Stimulated activated CD4-positive, alpha-beta T cell treated with anti-CD3 and anti-CD28 coated beads, Interleukin-2, amount 100 ng/mL, for 24 hours (primary cell): ENCODE results near the gene KLHL22.
"Not testable (repeated sequence)": the region's sequence is repeated elsewhere in the genome, so short reads cannot be mapped to it uniquely, and the experiment has no call there.

Experiments used
- DNase-seq, 2 donors: peaks; one replicate each; pipeline ENCODE4 v3.0.0-alpha.2; 2020

The KLHL22 gene

DNA sequence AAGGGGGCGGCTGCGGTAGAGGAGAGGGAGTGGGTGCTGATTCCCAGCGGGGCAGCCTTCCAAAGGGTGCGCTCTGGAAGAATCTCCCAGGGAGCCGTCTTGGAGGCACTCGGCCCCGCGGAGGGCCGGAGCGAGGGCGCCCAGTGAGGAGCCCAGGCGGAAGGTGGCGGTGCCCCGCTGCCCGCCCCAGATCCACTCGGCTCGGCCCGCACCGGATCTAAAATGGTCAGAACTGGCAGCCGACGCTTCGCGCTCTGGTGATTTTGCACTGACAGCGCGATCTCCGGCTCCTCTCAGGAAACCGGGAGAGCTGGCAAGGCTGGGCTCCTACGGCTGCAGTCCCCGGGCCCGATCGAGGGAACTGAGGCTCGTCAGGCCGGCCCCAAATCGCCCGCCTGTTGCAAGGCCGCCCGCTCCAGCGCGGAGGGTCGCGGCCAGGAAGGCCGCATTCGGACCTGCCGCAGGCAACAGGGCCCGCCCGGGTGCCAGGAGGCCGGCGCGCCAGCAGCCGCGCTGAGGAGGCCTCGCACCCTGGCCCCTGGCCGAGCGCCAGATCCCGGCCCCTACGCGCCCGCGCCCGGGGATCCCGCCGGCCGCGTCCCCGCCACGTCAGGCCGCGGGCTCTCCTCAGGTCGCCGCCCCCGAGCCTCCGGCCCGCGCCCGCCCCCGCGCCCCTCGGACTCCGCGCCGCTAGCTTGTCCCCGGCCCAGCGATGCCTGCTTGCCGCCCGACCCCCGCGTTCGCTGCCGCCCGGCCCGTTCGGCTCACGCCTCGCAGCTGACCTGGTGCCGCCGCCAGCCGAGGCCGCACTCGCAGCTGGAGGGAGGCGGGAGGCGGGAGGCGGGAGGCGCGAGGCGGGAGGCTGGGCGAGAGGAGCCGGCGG, at the start of gene KLHL22:
Gene KLHL22, minus strand, starts transcription at position 818 of the 883 bp plus-strand sequence. CDS start 6,584 bp downstream, outside the sequence.
- peak; percentile 26 to 42 for DNase-seq

- DNase-seq = not testable (repeated sequence)
Observed at GRCh38 chr22:20545318-20545634, 49.7 kb upstream of the KLHL22 start.

DNA sequence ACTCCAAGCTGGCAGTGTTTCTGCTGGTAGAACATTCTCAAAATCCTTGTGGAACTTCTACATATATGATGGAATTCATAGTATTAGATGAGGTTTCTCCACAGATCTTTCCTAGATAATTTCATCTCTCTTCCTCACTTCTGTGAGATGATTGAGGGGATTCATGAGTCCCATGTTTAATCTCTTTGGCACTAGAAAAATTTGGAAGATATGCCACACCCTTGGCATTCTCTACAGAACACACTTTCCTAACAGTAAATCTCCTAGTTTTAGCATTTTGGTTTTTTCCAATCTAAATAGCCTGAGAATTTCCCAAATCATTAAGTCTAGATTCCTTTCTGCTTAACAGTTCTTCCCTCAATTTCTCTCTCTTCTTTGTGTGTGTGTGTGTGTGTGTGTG, 47.1 kb upstream of the KLHL22 start:
- no peak for DNase-seq

- no peak for DNase-seq
Observed at GRCh38 chr22:20542055-20542454, 46.5 kb upstream of the KLHL22 start.

- DNase-seq = not testable (repeated sequence)
Observed at GRCh38 chr22:20538875-20539274, 43.3 kb upstream of the KLHL22 start.

GRCh38 chr22:20537983-20538382, 42.4 kb upstream of the KLHL22 start:
- no peak for DNase-seq

DNA sequence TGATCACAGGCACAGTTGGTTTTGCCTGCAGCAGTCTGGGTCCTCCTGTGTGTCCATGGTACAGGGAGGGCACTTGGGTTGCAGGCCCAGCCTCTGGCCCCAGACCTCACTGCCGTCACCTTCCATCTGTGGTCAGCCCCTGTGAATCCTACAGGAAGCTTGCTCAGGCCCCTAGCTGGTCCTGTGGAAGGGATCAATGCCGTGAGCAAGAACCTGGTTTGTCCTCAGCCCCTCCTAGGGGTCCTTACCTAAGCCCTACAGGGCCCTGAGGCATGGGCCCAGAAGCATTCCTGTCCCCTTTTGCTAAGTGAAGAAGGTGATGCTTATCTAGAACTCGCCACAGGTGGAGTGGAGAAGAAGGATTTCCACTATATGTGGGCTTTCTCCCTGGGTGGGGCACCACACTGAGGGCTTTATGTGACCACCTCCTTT, 41.7 kb upstream of the KLHL22 start:
- DNase-seq = no peak

- no peak for DNase-seq
Observed at GRCh38 chr22:20536590-20537324, 41.2 kb upstream of the KLHL22 start.

DNA sequence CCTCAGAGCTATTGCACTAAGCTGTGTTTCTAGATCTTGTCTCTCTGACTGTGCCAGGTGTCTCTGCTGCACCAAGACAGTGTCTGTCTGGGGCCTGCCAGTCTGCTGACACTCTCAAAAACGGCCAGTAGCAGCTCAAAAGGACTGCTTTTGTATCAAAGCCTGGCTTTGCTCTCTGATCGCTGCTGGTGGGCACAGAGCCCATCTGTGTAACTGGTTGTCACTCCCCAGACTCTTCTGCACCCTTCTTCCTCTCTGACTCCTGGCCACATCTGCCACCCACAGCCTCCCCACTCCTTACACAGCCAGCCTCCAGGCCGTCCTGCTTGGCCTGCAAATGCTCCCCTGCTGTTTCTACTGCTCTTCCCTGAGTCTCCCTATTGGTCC, 38.3 kb upstream of the KLHL22 start:
- DNase-seq = no peak

DNA sequence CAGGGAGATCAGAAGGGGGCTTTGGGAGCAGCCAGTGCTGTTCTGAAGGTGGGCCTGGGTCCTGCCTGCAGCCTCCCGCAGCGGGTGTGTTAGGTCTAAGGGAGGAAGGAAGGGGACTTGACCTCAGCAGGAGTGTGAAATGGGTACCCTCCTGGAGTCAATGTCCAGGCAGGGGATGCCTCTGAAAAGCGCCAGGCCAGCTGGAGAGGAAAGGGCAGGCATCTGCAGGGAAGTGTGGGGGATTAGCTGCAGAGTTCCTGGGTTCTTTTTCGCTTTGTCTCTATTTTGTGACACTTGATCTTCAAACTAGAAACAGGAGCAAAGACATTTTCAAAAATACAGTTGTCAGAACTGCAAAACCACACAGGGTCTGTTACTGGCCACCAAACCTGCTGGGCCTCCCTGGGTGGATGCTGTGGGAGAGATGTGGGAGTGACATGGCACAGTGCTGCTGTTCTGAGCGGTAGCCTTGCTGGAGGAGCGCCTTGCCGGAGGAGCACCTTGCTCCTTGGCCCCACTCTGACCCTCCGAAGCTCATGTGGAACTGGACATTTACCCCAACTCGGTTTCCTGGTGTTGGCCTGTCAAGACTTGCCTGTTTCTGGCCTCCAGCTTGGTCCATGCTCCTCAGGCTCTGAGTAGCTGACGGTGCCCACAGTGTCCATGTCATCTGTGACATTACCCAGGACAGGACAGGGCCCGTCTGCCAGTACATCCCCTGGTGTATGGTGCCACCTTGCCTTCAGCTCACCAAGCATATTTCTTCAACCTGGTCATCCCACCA, 37.7 kb upstream of the KLHL22 start:
- no peak for DNase-seq

- DNase-seq = no peak
Observed at GRCh38 chr22:20532256-20532993, 36.8 kb upstream of the KLHL22 start.

DNA sequence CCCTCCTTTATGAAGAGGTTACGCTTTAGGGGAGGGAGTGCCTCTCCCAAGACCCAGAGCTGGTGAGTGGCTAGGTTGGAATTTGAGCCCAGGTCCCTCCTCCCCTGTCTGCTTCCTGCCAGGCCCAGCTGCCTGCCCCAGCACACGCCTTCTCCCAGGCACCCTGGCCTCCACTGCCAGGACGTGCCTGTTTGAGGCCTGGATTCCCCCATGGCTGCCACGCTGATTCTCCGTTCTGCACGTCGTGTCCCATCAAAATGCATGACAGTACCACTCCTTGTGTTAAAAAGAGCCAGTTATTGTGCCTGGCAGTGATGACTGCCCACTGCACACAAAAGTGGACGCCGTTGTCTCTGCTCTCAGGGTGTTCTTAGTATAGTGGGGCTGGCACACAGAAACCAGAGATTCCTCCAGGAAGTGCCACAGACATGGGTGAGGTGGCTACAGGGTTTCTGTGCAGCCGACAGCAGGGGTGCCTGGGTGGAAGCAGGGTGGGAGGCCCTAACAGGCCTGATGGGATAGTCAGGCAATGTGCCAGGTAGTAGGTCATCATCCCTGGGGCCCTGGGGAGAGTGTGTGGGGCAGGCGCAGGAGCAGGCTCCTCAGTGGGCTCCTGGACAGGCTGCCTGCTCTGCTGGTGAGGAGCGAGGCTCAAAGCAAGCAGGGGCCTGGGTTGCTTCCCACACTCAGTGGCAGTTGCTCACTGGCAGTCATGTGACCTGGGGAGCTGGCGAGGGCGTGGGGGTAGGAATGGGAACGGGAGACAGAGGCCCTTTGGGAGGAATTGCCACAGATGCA, 36.0 kb upstream of the KLHL22 start:
- no peak for DNase-seq

- no peak for DNase-seq
Observed at GRCh38 chr22:20531154-20531403, 35.5 kb upstream of the KLHL22 start.

- DNase-seq = no peak
Observed at GRCh38 chr22:20530368-20531153, 35.0 kb upstream of the KLHL22 start.

- no peak for DNase-seq
Observed at GRCh38 chr22:20528405-20528978, 32.9 kb upstream of the KLHL22 start.

DNA sequence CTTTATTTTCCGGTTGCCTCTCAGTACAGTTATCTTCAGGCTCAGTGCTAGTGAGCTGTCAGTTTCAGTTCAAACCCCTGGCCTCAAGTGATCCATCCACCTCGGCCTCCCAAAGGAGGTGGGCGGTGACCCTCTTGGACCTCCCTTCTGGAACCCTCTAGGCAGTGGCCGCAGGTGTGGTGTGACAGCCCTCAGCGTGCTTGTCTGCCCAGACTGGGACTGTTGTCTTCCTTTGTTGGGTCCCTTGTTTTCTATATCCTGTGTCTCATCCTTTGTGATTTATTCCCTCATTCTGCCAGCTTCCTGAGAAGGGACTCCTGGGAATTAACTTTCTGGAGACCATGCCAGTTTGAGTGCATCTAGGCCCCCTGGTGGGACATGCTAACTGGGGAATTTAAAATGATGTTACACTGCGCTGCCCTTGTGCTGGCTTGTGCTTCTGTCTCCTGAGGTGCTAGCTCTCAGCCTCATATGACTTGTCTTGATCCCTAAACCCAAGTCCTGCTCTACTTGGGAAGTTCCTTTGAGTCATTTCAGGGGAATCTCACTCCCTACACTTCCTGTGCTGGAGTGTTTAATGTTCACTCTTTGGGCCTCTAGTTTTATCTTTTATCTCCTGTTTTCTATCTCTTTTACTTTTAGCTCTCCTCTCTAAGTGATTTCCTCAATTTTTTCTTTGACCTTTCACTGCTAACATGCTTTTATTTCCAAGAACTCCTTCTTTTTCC, 31.2 kb upstream of the KLHL22 start:
- no peak for DNase-seq

DNA sequence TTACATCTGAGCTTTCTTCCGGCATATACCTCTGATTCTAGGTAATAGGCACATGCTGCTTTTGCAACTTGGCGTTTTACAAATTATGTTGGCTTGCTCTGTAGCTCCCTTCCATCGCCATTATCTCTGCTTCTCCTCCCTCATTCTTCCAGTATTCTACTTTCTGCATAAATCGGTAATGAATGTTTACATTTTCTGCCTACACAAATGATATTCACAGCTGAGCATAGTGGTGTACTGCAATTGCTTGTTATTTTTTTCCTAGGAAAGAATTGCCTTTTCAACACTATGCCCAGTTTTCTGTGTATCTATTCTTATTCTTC, 30.7 kb upstream of the KLHL22 start:
- no peak for DNase-seq

DNA sequence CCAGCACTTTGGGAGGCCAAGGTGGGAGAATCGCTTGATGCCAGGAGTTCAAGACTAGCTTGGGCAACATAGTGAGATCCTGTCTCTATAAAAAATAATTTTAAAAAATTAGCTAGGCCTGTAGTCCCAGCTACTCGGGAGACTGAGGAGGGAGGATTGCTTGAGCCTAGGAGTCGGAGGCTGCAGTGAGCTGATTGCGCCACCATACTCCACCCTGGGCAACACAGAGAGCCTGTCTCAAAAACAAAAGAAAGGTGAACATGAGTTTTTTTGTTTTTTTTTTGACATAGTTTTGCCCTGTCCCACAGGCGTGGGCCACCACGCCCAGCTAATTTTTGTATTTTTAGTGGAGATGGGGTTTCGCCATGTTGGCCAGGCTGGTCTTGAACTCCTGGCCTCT, 29.5 kb upstream of the KLHL22 start:
- DNase-seq = no peak

- DNase-seq = no peak
Observed at GRCh38 chr22:20524004-20524481, 28.4 kb upstream of the KLHL22 start.
